DOHH2 (cell line): ENCODE measurements around the gene CHI3L2.

Source experiments
- H3F3A ChIP-seq: fragments of 200-600 bp; sonication (generic), shearing (Covaris generic); 2 replicates; pipeline ENCODE4 v1.6.0; 2016; ENCODE audit warnings: antibody characterized with exemption, mild to moderate bottlenecking; ENCODE audit not compliant: control insufficient read depth, insufficient read depth
- H3K27ac ChIP-seq: fragments of 200-600 bp; sonication (generic); 2 replicates; pipeline ENCODE4 v1.5.1; 2014; ENCODE audit warnings: low read depth, mild to moderate bottlenecking, low read length, moderate library complexity
- H3K27me3 ChIP-seq: fragments of 200-600 bp; sonication (generic); 2 replicates; pipeline ENCODE4 v1.6.1; 2014; ENCODE audit warnings: mild to moderate bottlenecking, low read length, mixed read lengths; ENCODE audit not compliant: control insufficient read depth
- H3K36me3 ChIP-seq: fragments of 200-600 bp; sonication (generic); 2 replicates; pipeline ENCODE4 v1.6.1; 2014; ENCODE audit warnings: mild to moderate bottlenecking, low read length, moderate library complexity, mixed read lengths; ENCODE audit not compliant: control insufficient read depth
- H3K4me1 ChIP-seq: fragments of 200-600 bp; sonication (generic); 2 replicates; pipeline ENCODE4 v1.6.1; 2014; ENCODE audit warnings: mild to moderate bottlenecking, low read length, mixed read lengths; ENCODE audit not compliant: control insufficient read depth
- H3K4me2 ChIP-seq: fragments of 200-600 bp; sonication (generic); 2 replicates; pipeline ENCODE4 v1.6.0; 2014; ENCODE audit warnings: mild to moderate bottlenecking, low read length, moderate library complexity
- H3K4me3 ChIP-seq: fragments of 200-600 bp; sonication (generic); 2 replicates; pipeline ENCODE4 v1.5.1; 2014; ENCODE audit warnings: mild to moderate bottlenecking, low read length, mixed read lengths
- H3K79me2 ChIP-seq: fragments of 200-600 bp; sonication (generic); 2 replicates; pipeline ENCODE4 v1.6.1; 2014; ENCODE audit warnings: mild to moderate bottlenecking, low read length, mixed read lengths; ENCODE audit not compliant: control insufficient read depth
- H3K9me2 ChIP-seq: fragments of 200-600 bp; sonication (generic); replicated peaks from 2 replicates; pipeline ENCODE4 v1.6.1; 2014; ENCODE audit warnings: mild to moderate bottlenecking, low read length, mixed read lengths; ENCODE audit not compliant: control insufficient read depth
- H3K9me3 ChIP-seq: fragments of 200-600 bp; sonication (generic); 2 replicates; pipeline ENCODE4 v1.6.1; 2014; ENCODE audit warnings: antibody characterized with exemption, low read length, mixed read lengths; ENCODE audit not compliant: control insufficient read depth, insufficient read depth
- H4K20me1 ChIP-seq: fragments of 200-600 bp; sonication (generic); 2 replicates; pipeline ENCODE4 v1.6.0; 2014; ENCODE audit warnings: low read depth, mild to moderate bottlenecking, antibody characterized with exemption, low read length, moderate library complexity; ENCODE audit not compliant: control insufficient read depth, insufficient read depth
- CTCF ChIP-seq: fragments of 200-600 bp; sonication (generic); IDR thresholded peaks from one replicate; pipeline ENCODE4 v1.5.1; 2014; ENCODE audit warnings: antibody characterized with exemption, mild to moderate bottlenecking, low read depth, low read length; ENCODE audit not compliant: poor library complexity, severe bottlenecking
- EZH2phosphoT487 ChIP-seq: fragments of 200-600 bp; sonication (generic); IDR thresholded peaks from 2 replicates; pipeline ENCODE4 v1.6.1; 2017; ENCODE audit warnings: borderline replicate concordance, mild to moderate bottlenecking, antibody characterized with exemption, low read length, moderate library complexity, mixed read lengths

The CHI3L2 gene

DNA sequence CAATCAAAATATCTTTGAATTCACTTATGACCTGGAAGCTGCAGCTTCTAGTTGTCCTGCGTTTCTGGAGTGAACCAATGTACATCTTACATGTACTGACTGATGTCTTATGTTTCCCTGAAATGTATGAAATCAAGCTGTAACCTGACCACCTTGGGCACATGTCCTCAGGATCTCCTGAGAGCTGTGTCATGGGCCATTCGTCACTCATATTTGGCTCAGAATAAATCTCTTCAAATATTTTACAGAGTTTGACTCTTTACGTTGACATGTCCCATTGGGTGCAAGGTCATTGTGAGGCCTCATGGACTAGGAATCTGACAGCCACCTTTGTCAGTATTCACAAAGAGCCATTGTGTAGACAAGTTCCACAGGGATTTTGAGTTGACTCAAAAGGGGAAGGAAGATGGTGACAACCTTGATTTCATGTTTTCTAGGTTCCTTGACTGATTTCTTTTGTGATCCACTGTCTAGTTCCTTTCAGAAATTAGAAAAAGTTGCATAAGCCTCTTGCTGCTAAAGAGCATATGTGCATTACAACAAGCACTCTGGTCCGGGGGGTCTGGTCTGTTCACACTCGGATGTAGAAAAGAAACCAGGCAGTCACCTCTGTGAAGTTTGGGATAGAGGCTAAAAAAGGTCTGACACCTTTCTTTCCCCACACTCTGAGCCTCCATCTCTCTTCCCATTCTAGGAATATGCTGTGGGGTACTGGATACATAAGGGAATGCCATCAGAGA, 10.7 kb downstream of the CHI3L2 start:
- no peak for TF ChIP-seq EZH2phosphoT487
- TF ChIP-seq CTCF: no peak
- no peaks in the 10 kb centered on the region for H4K20me1 ChIP-seq
- H3K27me3 ChIP-seq: no peaks in the 10 kb centered on the region
- no peaks in the 10 kb centered on the region for H3K79me2 ChIP-seq
- H3K4me1 ChIP-seq: no peaks in the 10 kb centered on the region
- no peaks in the 10 kb centered on the region for H3F3A ChIP-seq
- no peaks in the 10 kb centered on the region for H3K9me2 ChIP-seq
- H3K9me3 ChIP-seq: no peaks in the 10 kb centered on the region
- H3K4me3 ChIP-seq: no peak overlapping the region
- H3K4me2 ChIP-seq: no peak overlapping the region
- no peak overlapping the region for H3K27ac ChIP-seq
- H3K36me3 ChIP-seq: peaks cover 60% of the 10 kb centered on the region

DNA sequence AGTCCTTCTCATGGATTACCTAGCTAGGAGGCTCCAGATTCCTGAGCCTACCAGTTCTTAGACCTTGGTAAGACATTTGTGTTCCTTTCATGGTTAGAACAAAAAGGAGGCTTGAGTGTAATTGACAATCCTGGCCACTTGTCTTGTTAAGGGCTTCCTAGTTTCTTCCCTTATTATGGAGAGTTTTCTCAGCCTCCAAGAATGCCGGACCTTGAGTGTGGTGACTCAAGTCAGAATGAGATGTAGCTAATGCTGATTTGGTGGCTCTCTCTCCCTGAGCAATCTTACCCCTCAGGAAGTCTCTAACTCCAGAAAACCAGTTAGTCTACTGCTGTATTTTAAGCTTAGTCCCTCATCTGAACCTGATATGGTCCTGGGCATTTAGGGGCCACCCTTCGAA, 14.3 kb downstream of the CHI3L2 start:
- Histone ChIP-seq H3F3A (no peaks in the 10 kb centered on the region), H3K9me3 (no peaks in the 10 kb centered on the region), H3K4me1 (no peaks in the 10 kb centered on the region), H3K79me2 (no peaks in the 10 kb centered on the region), H3K9me2 (no peaks in the 10 kb centered on the region), H3K36me3 (peaks cover 50% of the 10 kb centered on the region), H4K20me1 (no peaks in the 10 kb centered on the region), H3K27me3 (no peaks in the 10 kb centered on the region), H3K27ac (no peak overlapping the region), H3K4me2 (no peak overlapping the region), H3K4me3 (no peak overlapping the region)
- TF ChIP-seq EZH2phosphoT487 (no peak), CTCF (no peak)

GRCh38 chr1:111242805-111243523, 15.5 kb downstream of the CHI3L2 start:
- no peaks in the 10 kb centered on the region for H3K9me2 ChIP-seq
- no peaks in the 10 kb centered on the region for H4K20me1 ChIP-seq
- no peaks in the 10 kb centered on the region for H3K27me3 ChIP-seq
- H3K9me3 ChIP-seq: no peaks in the 10 kb centered on the region
- H3K79me2 ChIP-seq: no peaks in the 10 kb centered on the region
- H3K27ac ChIP-seq: no peak overlapping the region
- TF ChIP-seq EZH2phosphoT487: no peak
- TF ChIP-seq CTCF: no peak
- no peak overlapping the region for H3K4me3 ChIP-seq
- no peak overlapping the region for H3K4me2 ChIP-seq
- H3K4me1 ChIP-seq: no peaks in the 10 kb centered on the region
- no peaks in the 10 kb centered on the region for H3F3A ChIP-seq
- H3K36me3 ChIP-seq: peaks cover 40% of the 10 kb centered on the region
